ENCODE results near the gene NR5A2.

NR5A2 gene

GRCh38 chr1:200166411-200166810, 138.9 kb downstream of the NR5A2 start:
- TF ChIP-seq CTCF (IDR thresholded peaks at IDR 0.05; ENCODE audit: insufficient read depth, low read length, poor library complexity, severe bottlenecking), result no peak
- no peak for DNase-seq (ENCODE audit: extremely low read depth, insufficient read length)
- no peaks in the 10 kb centered on the region for H3K27me3 ChIP-seq (replicated peaks; ENCODE audit: control insufficient read depth, insufficient read depth, low read length)
- H3K4me3 ChIP-seq (replicated peaks; ENCODE audit: low read depth, low read length), result no peak overlapping the region
- no peaks in the 10 kb centered on the region for H3K36me3 ChIP-seq (ENCODE audit: control insufficient read depth, insufficient read depth, low read length)

- H3K36me3 ChIP-seq (ENCODE audit: control insufficient read depth, insufficient read depth, low read length), result no peaks in the 10 kb centered on the region
- no peak for TF ChIP-seq CTCF (IDR thresholded peaks at IDR 0.05; ENCODE audit: insufficient read depth, low read length, poor library complexity, severe bottlenecking)
Measured at GRCh38 chr1:200168926-200169325, 141.4 kb downstream of the NR5A2 start.

GRCh38 chr1:200172311-200172710, 144.8 kb downstream of the NR5A2 start:
- Histone ChIP-seq H3K27me3 (replicated peaks; ENCODE audit: control insufficient read depth, insufficient read depth, low read length) (no peaks in the 10 kb centered on the region), H3K4me3 (replicated peaks; ENCODE audit: low read depth, low read length) (no peak overlapping the region), H3K36me3 (ENCODE audit: control insufficient read depth, insufficient read depth, low read length) (no peaks in the 10 kb centered on the region)
- no peak for DNase-seq (ENCODE audit: extremely low read depth, insufficient read length)
- no peak for TF ChIP-seq CTCF (IDR thresholded peaks at IDR 0.05; ENCODE audit: insufficient read depth, low read length, poor library complexity, severe bottlenecking)

More at GRCh38 chr1:200168926-200169325, 141.4 kb downstream of the NR5A2 start:
- no peak for DNase-seq (ENCODE audit: extremely low read depth, insufficient read length)
- no peaks in the 10 kb centered on the region for H3K27me3 ChIP-seq (replicated peaks; ENCODE audit: control insufficient read depth, insufficient read depth, low read length)
- H3K4me3 ChIP-seq (replicated peaks; ENCODE audit: low read depth, low read length), result no peak overlapping the region

GRCh38 chr1:200173097-200173618, 145.6 kb downstream of the NR5A2 start:
- no peaks in the 10 kb centered on the region for H3K36me3 ChIP-seq (ENCODE audit: control insufficient read depth, insufficient read depth, low read length)
- DNase-seq (ENCODE audit: extremely low read depth, insufficient read length), result no peak
- TF ChIP-seq CTCF (IDR thresholded peaks at IDR 0.05; ENCODE audit: insufficient read depth, low read length, poor library complexity, severe bottlenecking), result no peak

GRCh38 chr1:200174525-200175295, 147.2 kb downstream of the NR5A2 start:
- Histone ChIP-seq H3K27me3 (replicated peaks; ENCODE audit: control insufficient read depth, insufficient read depth, low read length) (no peaks in the 10 kb centered on the region), H3K4me3 (replicated peaks; ENCODE audit: low read depth, low read length) (no peak overlapping the region), H3K36me3 (ENCODE audit: control insufficient read depth, insufficient read depth, low read length) (no peaks in the 10 kb centered on the region)
- TF ChIP-seq CTCF (IDR thresholded peaks at IDR 0.05; ENCODE audit: insufficient read depth, low read length, poor library complexity, severe bottlenecking), result no peak
- no peak for DNase-seq (ENCODE audit: extremely low read depth, insufficient read length)

More at GRCh38 chr1:200173097-200173618, 145.6 kb downstream of the NR5A2 start:
- Histone ChIP-seq H3K27me3 (replicated peaks; ENCODE audit: control insufficient read depth, insufficient read depth, low read length) (no peaks in the 10 kb centered on the region), H3K4me3 (replicated peaks; ENCODE audit: low read depth, low read length) (no peak overlapping the region)
